Thoracic aorta endothelial cell (primary cell): ENCODE data around the gene MMAB. TPM values are rescaled to one million over a fixed set of nuclear protein-coding genes. Genes with fewer than 3 reads are reported as not detected.

Experiments used
- total RNA-seq: library from RNA; depleted of rRNA; stranded (reverse); fragments of >200 nt; gene quantifications from 2 replicates; pipeline ENCODE4 v1.2.3, GENCODE V29; 2012

The MMAB gene
- 21.0 and 36.6 TPM in 2 replicates for total RNA-seq

GRCh38 chr12:109573029-109573913, at the start of gene MMAB, which contains the start of gene MVK:
Gene MMAB, minus strand, starts transcription at chr12:109573504. Its CDS starts 24 bp downstream, at chr12:109573480.
Gene MVK, plus strand, starts transcription at chr12:109573794. Its CDS starts 1,029 bp downstream, at chr12:109574823.

Other genes starting within 250 kb of the MMAB start
- not detected in 2 replicates for gene MYO1H, start 225.6 kb downstream of the MMAB start, total RNA-seq
- gene KCTD10, start 96.2 kb downstream of the MMAB start, total RNA-seq: 126 and 135 TPM in 2 replicates
- gene UBE3B, start 95.9 kb downstream of the MMAB start, total RNA-seq: 49.7 and 50.9 TPM in 2 replicates
- 16.8 and 28.4 TPM in 2 replicates for gene MVK, start 290 bp upstream of the MMAB start, total RNA-seq
- 0.50 and 0.93 TPM in 2 replicates for gene FAM222A, start 140.3 kb upstream of the MMAB start, total RNA-seq